HCT116 (cell line): ENCODE measurements around the gene A2M.

Experiments
- ATF3 ChIP-seq: IDR thresholded peaks from 2 replicates; pipeline ENCODE4 v1.6.1; 2012
- CEBPB ChIP-seq: IDR thresholded peaks from 2 replicates; pipeline ENCODE4 v1.6.1; 2012; ENCODE audit warnings: low read depth
- CTCF ChIP-seq, 3 experiments: fragments of 200-600 bp in 1 of 3; sonication (generic) in 1 of 3; IDR thresholded peaks in 2 of 3; conservative IDR thresholded peaks in 1 of 3; 2 replicates each; pipeline ENCODE4 v1.5.1; 2012 to 2017; ENCODE audit warnings: low read depth in 2 of 3, low read length in 2 of 3, antibody characterized with exemption in 1 of 3, borderline replicate concordance in 1 of 3, control low read depth in 1 of 3, mild to moderate bottlenecking in 1 of 3, mixed read lengths in 1 of 3, mixed run types in 1 of 3, moderate library complexity in 1 of 3; ENCODE audit not compliant: insufficient read depth in 1 of 3
- EGR1 ChIP-seq: IDR thresholded peaks from 2 replicates; pipeline ENCODE4 v1.6.1; 2012; ENCODE audit warnings: low read depth
- JUND ChIP-seq: IDR thresholded peaks from 2 replicates; pipeline ENCODE4 v1.6.1; 2012
- MAX ChIP-seq: IDR thresholded peaks from 2 replicates; pipeline ENCODE4 v1.6.1; 2012
- POLR2A ChIP-seq: IDR thresholded peaks from 2 replicates; pipeline ENCODE4 v1.7.0; 2011; ENCODE audit warnings: borderline replicate concordance; ENCODE audit not compliant: insufficient read depth, insufficient read length; ENCODE audit errors: extremely low read depth
- POLR2AphosphoS5 ChIP-seq: IDR thresholded peaks from 2 replicates; pipeline ENCODE4 v1.6.1; 2011; ENCODE audit warnings: mild to moderate bottlenecking, low read depth, low read length, moderate library complexity
- REST ChIP-seq: IDR thresholded peaks from 2 replicates; pipeline ENCODE4 v1.6.1; 2012; ENCODE audit warnings: low read depth
- YY1 ChIP-seq: IDR thresholded peaks from 2 replicates; pipeline ENCODE4 v1.6.1; 2011; ENCODE audit warnings: low read length, low read depth, moderate library complexity, mild to moderate bottlenecking; ENCODE audit not compliant: insufficient replicate concordance; ENCODE audit errors: extremely low read depth
- ZFX ChIP-seq: fragments of 450-650 bp; IDR thresholded peaks from 2 replicates; pipeline ENCODE4 v1.6.1; 2017
- ZNF274 ChIP-seq: fragments of 200-500 bp; sonication (Bioruptor generic); IDR thresholded peaks from 2 replicates; pipeline ENCODE4 v1.6.1; 2014; ENCODE audit warnings: mild to moderate bottlenecking, low read depth, low read length, inconsistent platforms

- TF ChIP-seq REST (no peak), CTCF (IDR thresholded peaks at IDR 0.05 in 2 of 3, conservative IDR thresholded peaks at IDR 0.05 in 1 of 3; ENCODE audit: borderline replicate concordance in 1 of 3, insufficient read depth in 1 of 3, low read depth in 2 of 3, low read length in 2 of 3) (no peak), POLR2A (no peak), MAX (no peak), ATF3 (no peak), POLR2AphosphoS5 (no peak), EGR1 (no peak), CEBPB (no peak), ZNF274 (no peak), JUND (no peak), YY1 (no peak), ZFX (no peak)
Observed at GRCh38 chr12:9109213-9109522, 6.6 kb downstream of the A2M start.
